HG03139 (cell line): Measurements from ENCODE around the gene ZBP1.

Source experiments
- ATAC-seq: cut with Tn5 transposase; IDR thresholded peaks from one replicate; pipeline ENCODE4 v1.9.1; 2021; ENCODE audit not compliant: unreplicated experiment

ZBP1 gene

GRCh38 chr20:57576617-57577550, 43.3 kb downstream of the ZBP1 start:
- ATAC-seq = no peak

GRCh38 chr20:57576002-57576401, 44.2 kb downstream of the ZBP1 start:
- ATAC-seq = no peak

GRCh38 chr20:57574954-57575353, 45.3 kb downstream of the ZBP1 start:
- no peak for ATAC-seq

GRCh38 chr20:57573894-57574293, 46.3 kb downstream of the ZBP1 start:
- no peak for ATAC-seq

- ATAC-seq = no peak
These were observed 47.0 kb downstream of the ZBP1 start for GRCh38 chr20:57573242-57573641.

- ATAC-seq = no peak
These were observed 48.3 kb downstream of the ZBP1 start for GRCh38 chr20:57571782-57572416.

- ATAC-seq = no peak
These were observed 49.3 kb downstream of the ZBP1 start for GRCh38 chr20:57570920-57571319.

GRCh38 chr20:57570145-57570850, 49.9 kb downstream of the ZBP1 start:
- no peak for ATAC-seq

- ATAC-seq = no peak
These were observed 51.3 kb downstream of the ZBP1 start for GRCh38 chr20:57568960-57569359.

GRCh38 chr20:57568088-57568896, 51.9 kb downstream of the ZBP1 start:
- no peak for ATAC-seq

- ATAC-seq = no peak
These were observed 52.7 kb downstream of the ZBP1 start for GRCh38 chr20:57567471-57568079.

- ATAC-seq = no peak
These were observed 53.3 kb downstream of the ZBP1 start for GRCh38 chr20:57566803-57567459.

GRCh38 chr20:57566399-57566798, 53.8 kb downstream of the ZBP1 start:
- no peak for ATAC-seq

GRCh38 chr20:57564951-57565642, 55.1 kb downstream of the ZBP1 start:
- ATAC-seq = no peak

GRCh38 chr20:57564180-57564802, 55.9 kb downstream of the ZBP1 start:
- no peak for ATAC-seq

- ATAC-seq = no peak
These were observed 56.7 kb downstream of the ZBP1 start for GRCh38 chr20:57563522-57563921.

GRCh38 chr20:57562541-57563465, 57.4 kb downstream of the ZBP1 start:
- ATAC-seq = no peak
